NCI-H187 treated with DMSO at 0.1 percent for 48 hours (cell line): ENCODE results near the gene UNC79.

Source experiments
- DNase-seq: peaks from one replicate; lab custom pipeline; 2025; lab: John Stamatoyannopoulos, UW

Gene UNC79

DNA sequence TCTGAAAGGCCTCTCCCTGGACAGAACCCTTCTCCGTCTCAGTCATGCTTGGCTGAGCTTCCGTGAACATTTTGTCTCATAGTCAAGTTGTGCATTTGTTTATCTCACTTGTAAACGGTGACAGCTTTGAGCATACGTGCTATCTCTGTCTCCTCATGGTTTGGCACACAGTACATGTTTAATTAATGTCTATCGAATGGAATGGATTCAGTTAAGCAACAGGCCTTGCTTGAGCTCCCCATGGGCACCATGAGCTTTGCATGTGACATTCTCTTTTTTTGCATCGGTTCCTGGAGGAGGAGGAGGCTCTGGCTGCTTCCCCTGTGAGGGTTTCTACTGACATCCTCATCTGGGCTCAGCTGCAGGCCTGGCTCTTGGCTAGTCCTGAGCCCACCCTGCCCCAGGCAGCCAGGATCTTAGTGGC lies 277.6 kb downstream of the UNC79 start:
- no peak for DNase-seq

DNA sequence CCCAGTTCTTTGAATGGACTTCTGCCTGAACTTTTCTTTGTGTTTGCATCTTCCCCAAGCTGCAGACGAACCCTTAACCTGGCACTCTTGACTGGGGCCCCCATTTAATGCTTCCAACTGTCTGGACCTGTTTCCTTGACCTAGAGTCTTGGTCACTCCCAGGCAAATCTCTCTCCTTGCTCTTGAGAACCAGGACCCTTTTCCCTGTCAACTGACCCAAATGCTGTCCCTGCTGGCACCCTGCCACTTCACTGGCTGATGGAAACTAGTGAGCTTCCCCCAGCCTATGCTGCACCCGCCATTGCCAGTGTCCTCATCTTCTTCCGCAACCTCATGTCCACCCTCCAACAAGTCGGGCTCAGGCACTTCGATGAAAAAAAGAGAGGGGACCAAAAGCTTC lies 278.1 kb downstream of the UNC79 start:
- DNase-seq: no peak

DNA sequence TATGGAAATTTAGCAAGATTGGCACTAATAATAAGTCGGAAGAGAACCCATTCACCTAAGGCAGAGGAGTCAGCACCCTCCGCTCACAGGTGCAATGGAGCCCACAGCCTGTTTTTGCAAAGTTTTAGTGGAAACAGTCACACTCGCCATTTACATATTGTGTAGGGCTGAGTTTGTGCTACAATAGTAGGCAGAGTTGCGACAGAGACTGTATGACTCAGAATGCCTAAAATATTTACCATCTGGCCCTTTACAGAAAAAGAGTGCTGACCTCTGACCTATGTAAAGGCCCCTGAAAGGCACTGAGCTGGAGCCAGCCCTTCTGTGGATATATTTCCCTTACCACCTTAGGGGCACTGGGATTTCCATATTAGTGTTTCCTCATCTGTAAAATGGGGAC lies 278.5 kb downstream of the UNC79 start:
- DNase-seq: no peak

DNA sequence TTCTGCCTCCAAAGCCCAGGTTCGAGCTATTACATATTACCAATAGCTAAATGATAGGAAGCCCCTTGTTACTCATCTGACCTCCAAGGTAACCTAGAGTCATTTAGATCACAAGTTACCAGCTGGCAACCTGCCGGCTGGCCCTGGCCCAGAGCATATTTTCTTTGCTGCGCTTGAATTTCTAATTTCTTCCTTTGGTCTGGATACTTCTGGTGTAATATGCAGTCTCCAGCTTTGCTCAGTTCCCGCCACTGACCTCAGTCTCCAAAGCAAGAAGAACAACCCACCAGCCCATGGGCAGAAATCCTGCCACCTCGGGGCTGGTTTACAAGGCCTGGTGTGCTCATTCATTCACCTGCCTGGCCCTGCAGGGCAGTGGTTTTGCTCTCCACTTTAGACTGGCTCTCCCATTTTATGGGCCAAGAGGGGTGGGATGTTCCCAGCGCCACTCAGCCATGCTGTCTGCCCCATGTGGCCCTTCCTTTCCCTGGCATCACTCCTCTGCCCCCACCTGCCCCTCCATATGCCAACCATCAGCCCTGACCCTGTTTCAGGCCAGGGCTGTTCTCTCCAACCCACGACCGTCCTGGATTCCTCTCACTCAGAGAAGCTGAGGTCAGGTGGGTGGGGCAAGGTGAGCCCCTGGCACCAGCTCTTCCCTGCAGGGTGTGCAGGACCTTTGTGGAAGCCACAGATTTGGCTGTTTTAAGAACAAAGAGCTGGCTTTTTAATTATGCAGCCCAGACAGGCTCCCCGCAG lies 281.5 kb downstream of the UNC79 start:
- DNase-seq: no peak

DNA sequence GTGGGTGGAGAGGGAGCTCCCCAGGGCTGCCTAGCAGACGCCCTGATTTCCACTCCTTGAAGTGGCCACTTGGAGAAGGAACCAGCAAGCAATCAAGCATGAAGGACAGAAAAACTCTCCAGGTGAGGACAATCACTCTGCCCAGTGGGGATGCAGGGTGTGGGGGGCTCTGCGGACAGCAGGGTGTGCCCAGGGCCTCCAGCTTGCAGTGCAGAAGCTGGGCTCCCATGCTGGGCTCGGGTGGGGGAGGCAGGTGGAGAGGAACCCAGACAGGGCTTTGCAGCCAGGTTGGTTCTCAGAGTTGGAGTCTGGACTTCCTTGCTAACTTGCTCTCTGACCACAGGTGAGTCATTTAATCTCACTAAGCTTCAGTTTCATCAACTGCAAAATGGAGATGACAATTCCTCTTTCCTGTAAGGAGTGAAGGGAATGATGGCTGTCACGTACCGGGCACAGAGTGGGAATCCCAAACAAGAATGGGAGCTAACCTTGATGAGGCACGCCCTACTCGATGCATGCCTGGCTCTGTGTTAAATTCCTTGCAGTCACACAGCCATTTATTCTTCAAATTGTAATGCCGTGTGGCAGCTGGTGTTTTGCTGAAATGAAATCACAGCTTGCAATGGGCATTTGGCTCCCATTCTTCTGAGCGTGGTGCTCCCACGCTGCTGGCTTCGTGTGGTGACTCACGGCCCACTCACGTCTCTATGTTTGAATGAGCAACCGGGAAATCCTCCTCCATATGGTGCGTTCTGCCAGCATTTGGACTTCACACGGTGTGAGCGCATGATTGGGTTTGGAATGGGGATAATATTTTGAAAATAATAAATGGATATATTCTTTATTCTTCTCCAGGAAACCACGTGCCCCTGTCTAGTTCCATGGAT lies 282.3 kb downstream of the UNC79 start:
- peak; percentile 20 for DNase-seq

DNA sequence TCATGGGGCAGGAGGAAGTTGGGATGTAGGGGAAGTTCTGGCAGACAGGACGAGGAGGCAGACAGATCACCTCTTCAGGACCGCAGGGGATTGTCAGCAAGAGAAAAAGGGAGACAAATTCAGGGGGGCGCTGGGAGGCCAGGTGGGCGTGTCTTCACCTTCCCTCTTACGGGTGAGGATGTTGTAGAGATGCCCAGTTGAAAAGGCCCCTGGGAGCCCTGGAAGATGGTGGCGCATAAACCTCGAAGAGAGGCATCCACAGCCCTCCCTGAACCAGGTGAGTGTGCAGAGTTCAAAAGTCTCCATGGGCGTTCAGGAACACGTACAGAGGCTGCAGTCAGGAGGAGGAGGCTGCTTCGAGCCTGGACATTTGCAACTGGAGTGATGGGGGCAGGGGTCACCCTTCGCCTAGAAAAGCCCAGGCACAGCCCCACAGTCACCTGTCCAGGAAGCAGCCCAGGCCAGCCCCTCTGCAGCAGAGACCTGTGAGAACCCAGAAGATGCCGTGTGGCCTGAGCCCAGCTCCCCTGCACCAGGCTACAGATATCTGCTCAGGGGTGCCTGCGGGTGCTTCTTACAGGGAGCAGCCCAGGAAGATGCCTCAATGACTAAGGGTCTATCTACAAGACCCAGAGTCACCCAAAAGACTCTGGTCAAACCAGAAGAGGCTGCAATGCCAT lies 283.1 kb downstream of the UNC79 start:
- DNase-seq: no peak

DNA sequence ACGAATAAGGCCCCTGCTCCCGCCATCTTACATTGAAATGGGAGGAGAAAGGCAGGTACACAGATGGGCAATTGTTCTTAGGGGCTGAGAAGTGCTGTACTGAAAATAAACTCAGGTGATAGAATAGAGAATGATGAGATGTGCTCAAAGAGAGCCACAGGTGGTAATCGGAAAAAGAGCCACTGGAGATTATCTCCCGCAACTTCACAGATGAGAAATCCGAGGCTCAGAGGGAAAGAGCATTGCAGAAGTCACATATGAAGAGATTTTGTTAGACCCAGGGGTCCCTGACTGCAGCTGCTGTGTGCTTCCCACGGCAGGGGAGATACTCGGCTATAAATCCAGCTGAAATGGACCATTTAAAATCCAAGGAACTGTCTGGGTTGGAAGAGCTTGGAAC lies 283.9 kb downstream of the UNC79 start:
- DNase-seq: no peak

DNA sequence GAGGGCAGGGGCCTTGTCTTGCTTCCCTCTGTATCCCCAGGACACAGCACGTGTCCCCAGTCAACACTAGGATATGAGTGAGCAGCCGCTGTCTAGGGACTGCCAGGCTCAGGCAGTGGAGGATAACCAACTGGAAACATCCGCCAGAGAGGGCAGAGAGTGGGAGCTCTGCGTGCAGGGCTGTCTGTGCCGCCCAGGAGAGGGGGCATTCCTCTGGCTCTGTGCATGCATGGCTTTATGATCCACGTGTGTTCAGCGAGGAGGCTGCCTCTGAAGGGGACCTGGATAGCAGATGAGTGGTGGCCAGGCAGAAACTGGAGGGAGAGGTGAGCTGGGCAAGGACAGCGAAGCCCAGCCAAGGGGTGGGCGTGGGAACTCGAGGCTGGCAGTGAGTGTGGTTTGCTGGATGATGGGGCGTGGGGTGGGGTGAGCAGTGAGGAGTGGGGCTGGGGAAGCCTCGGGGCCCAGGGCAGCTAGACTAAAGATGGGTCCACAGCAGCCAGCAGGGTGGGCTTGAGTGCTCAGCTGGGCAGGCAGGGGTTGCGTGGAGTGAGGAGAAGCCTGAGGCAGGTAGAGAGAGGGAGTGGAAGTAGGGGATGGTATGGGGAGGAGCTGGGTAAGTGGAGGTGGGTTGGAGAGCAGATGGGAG lies 284.7 kb downstream of the UNC79 start:
- no peak for DNase-seq

DNA sequence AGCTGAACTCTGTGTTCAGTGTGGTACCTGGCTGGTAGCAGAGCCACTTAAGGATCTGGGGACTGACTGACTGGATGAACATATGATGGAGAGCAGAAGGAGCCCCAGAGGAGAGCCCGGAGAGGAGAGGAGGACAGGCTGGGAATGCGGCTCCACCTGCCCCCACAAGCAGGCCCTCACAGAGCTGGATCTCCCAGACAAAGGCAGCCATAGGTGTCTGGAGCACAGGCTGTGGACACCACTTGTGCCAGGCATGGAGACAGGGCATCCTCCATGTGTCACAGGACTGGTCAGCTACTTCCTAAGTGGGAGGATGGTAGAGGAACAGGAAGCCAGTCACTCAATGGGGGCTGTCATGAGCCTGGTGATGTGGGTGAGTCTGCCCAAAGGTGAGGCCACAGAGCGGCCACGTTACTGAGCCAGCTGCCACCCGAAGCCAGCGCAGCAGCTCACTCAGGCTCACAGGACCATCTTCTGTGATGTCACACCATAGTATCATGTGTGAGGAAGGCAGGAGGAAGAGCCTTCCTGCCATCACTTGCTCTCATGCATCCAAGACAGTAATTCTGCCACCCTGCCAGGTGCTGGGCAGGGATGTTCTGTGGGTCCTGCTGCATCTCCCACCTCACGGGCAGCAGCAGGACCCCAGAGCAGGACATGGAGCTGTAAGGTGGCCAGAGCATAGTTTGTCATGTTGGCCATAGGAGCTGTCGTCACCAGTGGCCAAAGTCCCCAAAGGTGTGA lies 285.4 kb downstream of the UNC79 start:
- no peak for DNase-seq

DNA sequence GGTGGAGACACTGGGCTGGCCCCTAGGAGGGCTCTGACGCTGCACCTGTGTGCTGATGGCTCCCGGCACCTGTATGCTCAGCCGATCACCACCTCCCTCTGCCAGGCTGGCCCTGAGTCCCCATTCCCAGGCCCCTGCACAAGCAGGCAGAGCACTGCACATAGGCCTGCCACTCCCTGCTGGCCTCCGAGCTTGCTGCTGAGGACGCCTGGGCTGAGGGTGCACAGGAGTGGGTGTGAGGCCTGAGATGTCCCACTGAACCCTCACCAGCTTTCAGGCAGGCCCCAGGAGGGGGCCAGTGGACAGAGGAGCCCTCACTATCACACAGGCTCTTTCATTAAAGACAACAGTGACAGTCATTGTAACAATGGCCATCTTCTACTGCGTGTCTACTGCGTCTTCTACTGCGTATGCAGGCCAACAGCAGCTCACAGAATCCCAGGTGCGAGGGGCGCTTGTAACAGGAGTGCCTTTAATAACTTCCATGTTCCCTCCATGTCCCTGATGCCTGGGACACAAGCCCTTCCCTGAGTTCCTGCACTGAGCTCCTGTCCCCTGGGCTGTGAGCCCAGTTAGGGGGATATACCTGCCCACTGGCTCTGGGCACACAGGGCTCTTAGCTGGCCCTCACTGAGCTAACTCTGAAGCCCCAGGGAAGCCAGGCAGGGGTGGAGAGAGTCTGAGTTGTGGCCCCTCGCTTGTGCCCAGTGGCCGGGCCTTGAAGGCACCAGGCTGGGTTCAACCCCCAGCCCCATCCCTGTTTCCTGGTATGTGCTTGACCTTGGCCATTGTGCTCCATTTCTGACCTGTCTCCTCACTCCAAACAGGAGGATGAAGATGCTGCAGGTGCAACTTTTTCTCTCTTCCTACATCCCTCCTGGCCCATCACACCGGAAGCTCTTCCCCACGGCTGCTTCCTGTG lies 286.3 kb downstream of the UNC79 start:
- DNase-seq: no peak

DNA sequence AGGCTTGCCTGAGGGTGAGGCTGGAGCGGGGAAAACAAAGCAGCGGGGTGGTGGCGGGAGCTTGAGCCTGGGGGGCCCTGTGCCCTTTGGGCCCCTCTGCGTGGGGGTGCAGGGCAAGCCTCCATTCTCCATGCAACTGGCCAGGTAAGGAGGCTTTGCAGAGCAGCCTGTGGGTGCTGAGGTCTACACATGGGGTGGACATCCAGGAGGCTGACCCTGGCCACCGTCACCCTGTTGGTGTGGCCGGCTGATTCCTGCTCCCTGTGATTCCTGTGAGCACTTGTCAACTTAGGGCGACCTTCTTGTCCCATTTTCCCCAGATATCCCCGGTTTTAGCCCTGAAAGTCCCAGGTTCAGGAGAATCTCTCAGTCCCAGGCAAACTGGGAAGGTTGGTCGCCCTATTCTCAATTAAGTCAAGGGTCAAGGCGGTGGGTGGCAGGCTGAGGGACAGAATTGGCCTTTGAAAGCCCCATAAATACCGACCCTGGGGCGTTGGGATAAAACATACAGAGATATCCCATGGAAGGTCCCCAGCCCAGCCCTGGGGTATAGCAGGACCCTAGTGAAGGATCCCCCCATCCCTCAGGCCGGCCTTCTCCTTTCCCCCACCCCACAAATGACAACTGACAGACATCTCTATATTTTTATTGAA lies 287.1 kb downstream of the UNC79 start:
- DNase-seq: no peak

DNA sequence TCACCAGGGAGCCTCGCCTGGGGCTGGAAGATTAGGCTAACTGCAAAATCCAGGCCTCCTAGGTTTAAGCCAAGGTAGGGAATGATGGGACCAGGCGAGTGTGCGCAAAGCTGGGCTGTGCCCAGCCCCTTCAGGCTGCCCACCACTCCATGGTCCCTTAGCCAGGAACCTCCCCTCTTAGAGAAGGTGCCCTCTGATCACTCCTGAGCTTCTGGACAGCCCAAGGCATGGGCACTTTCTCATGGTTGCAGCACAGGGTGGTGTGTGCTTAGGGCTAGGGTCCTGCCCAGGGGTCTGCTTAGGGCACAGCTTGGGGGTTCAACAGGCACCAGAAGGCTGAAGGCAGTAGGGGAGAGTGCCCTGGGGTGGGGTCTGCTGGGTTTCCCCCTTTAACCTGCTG lies 288.5 kb downstream of the UNC79 start:
- no peak for DNase-seq

DNA sequence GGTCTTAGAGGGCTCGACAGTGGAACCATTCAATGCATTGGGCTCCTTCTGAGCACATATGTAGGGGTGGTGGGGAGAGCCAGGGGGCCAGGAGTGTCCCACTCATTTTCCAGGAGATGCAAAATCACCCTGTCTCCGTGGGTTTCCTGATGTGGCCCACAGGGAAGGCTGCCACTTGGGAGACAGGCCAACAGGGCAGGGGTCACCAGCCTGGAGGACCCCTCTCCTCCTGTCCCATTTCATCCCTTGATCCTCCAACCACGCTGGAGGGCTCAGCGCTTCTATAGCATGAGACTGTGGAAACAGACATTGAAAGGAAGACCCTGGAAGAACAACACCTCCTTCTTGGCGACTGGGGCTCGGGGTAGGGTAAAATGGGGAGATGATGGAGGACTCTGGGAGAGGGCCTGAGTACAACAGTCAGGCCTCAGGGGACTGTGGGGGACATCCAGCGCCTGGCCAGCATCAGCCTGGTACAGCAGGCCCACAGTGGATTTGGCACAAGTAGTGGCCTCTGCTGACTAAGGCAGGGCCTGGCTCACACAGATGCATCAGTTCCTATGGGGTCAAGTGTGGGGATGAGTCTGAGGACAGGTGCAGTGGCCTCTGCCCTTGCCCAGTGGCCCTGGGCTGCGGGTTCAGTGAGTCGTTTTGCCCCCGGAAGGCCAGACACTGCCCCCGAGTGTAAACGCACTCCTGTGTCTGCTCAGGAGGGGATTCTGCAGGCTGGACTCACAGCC lies 289.5 kb downstream of the UNC79 start:
- DNase-seq: no peak

DNA sequence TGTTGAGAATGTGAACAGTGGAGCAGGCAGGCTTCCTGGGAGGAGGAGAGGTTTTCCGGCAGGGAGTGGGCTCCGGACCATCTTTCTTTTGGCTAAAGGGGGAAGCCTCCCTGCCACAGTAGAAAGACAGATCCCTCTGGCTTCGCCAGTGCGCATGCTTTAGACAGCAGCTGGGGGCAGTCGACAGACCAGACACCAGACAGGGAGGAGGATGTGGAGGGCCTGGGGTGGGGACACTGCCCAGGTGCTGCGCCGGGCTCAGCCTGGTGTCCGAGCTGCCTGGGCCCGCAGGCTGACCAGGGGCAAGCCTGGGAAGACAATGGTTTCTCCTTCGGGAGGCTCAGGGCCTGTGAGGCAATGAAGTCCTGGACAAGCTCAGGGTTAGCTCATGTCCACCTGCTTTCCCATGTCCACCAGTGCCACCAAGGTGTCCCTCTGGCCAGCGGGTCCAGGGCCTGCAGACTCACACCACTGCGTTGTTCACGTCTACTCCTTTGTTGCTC lies 290.3 kb downstream of the UNC79 start:
- no peak for DNase-seq

DNA sequence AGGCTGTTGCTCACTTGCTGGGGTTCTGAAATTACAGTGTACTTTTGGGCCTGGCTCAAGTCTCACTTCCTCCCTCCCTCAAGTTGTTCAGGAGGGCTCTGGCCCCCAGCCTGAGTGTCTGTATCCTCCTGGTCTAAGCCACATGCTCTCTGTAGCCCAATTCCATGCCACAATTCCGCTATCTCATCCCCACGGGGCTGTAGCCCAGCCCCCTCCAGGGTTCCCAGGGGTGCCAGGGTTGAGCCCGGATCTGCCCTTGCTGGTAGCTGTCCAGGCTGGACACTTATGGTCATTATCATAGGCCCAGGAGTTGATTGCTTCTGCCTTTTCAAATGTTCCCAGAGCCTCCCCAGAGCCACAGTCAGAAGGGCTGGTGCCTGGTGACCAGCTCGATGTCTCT lies 292.3 kb downstream of the UNC79 start:
- no peak for DNase-seq

DNA sequence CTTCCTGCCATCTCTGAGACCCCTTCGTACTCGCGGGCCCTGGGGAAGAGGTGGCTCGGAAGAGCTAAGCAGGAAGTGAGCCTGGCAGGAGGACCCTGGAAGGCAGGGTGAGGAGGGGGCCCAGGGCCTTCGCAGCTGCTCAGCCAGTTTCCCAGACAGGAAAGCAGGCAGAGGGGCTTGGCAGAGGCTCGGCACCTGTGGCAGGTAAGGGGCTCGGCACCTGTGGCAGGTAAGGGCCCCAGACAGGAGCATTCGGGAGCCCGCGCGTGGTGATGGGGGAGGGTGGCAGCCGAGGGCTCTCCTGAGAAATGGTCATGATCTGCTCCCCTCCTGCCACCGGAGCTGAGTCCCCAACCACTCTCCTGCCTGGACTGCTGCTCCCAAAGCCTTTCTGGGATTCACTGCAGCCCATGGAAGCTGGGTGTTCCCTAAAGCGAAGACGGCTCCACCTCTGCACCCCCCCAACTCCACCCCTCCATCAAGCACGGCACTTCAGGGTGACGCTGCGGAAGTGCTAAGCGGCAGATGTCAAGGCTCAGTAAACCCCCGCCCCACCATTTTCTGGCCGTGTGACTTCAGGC lies 294.4 kb downstream of the UNC79 start:
- DNase-seq: no peak

DNA sequence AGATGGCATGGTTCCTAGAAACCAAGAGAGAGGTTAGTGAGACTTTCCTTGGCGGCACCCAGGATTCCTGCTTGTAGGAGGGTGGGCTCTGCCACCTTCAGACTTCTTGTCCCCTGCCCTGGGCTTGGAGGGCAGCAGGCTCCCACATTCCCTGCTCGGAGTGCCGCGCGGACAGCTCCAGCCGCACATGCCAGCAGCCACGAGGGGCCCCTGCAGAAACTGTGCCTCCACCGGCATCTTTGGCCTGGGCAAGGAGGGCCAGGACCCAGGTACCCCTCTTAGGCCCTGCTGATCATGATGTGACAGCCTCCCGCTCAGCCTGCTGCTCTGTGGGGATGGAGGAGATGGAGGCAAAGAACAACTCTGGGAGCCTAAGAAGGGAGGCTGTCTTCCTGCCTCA lies 295.3 kb downstream of the UNC79 start:
- DNase-seq: no peak

DNA sequence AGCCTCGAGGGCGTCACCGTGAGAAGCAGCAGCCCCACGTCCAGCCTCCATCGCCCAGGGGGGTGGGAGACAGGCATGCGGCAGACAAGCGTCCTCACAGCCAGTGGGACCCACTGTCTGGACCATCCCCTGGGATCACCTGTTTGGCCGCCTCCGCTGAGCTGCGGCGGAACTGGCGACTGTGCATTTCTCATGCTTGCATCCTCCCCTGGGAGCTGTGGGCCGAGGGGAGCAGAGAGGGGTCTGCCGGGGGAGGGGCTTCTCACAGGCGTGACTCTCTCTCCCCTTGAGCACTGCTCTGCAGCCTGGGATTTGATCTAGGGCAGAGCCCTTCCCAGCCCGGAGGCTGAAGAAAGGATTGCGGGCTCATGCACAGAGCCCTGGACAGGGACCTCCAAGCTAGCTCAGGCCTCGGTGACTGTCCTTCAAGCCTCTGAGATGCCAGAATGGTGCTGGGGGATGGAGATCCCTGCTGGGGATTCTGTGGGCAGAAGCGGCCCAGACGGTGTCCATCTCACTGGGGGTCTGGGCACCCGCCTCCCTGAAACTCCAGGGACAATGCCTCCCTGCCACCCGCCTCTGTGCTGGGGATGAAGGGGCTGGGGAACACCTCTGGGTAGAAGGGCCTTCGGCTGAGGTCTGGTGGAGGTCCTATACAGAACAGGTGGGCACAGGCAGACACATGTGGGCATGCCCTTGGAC lies 296.5 kb downstream of the UNC79 start:
- no peak for DNase-seq
